Ovary (tissue), 3 donors: ENCODE data around the gene CDKAL1.

Experiments
- EP300 ChIP-seq: sonication (generic); formaldehyde crosslinking; IDR thresholded peaks from one replicate; pipeline ENCODE4 v1.6.1; 2017; ENCODE audit warnings: antibody characterized with exemption
- POLR2A ChIP-seq: fragments of 450-650 bp; IDR thresholded peaks from one replicate; pipeline ENCODE4 v1.6.1; 2017; ENCODE audit warnings: antibody characterized with exemption, mild to moderate bottlenecking, moderate library complexity
- TF ChIP-seq, protein P1 (sequence below), 3 donors: fragments of 450-650 bp in 2 of 3; fragments of 200-600 bp in 1 of 3; IDR thresholded peaks; one replicate each; pipeline versions ENCODE4 v1.5.1 to v1.8.0; 2016 to 2022; ENCODE audit warnings: antibody characterized with exemption in 3 of 3, mild to moderate bottlenecking in 1 of 3
- donor health status: DM: no; HTN: no; CAD: no.

DNA sequence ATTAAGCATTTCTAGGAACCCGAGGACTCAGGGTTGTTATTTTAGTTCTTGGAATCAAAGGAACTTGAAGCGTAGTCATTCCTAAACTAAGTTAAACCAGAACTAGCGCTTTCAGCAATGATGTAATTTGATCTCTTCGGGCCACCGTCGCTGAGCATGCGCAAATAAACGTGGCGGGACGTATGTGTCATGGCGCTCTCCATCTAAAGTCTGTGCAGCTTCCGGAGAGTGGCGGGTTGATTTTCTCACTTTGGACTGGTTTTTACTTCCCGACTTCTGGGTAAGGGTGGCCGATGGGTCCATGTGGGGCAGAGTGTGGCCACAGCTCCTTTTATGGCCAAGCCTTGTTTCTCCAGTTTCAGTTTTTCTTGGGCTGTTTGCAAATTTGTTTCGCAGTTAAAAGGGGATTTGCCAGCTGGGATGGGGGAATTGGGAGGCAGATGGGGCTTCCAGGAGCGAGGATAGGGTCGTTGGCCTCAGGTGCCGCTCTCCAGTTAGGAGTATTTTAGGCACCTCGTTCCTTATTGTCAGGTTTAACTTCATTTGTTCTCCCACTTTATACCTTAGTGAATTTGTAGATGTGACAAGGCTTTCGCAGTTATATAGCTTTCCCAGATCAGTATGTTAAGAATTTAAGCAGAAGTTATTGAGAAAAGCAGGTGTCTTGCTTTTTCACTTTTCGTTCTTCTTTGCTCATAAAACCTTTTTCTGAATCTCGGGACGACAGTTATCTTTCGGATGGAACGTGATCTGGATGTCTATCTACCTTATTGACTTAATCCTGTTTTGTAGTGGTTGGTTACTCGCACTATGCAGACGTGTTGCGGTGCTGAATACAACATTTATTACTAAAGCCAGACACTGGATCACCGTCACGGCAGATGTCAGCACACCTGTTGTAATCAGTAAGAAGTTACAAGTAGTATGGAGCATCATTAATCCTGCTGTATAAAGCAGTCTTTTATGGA lies at the start of gene CDKAL1:
- TF ChIP-seq, protein P1, sequence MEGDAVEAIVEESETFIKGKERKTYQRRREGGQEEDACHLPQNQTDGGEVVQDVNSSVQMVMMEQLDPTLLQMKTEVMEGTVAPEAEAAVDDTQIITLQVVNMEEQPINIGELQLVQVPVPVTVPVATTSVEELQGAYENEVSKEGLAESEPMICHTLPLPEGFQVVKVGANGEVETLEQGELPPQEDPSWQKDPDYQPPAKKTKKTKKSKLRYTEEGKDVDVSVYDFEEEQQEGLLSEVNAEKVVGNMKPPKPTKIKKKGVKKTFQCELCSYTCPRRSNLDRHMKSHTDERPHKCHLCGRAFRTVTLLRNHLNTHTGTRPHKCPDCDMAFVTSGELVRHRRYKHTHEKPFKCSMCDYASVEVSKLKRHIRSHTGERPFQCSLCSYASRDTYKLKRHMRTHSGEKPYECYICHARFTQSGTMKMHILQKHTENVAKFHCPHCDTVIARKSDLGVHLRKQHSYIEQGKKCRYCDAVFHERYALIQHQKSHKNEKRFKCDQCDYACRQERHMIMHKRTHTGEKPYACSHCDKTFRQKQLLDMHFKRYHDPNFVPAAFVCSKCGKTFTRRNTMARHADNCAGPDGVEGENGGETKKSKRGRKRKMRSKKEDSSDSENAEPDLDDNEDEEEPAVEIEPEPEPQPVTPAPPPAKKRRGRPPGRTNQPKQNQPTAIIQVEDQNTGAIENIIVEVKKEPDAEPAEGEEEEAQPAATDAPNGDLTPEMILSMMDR (IDR thresholded peaks at IDR 0.05) = no peak
- peak; percentile 48 for TF ChIP-seq POLR2A
- no peak for TF ChIP-seq EP300
